ENCODE data around the gene SGSM2.

GRCh38 chr17:2415081-2415480, 77.8 kb downstream of the SGSM2 start:
- no peak for TF ChIP-seq CTCF (conservative IDR thresholded peaks at IDR 0.05)
- TF ChIP-seq EZH2 (IDR thresholded peaks at IDR 0.05; ENCODE audit: low read depth): no peak
